ENCODE data around the gene SLC45A1.

Gene SLC45A1

GRCh38 chr1:8323706-8324105 lies 5.8 kb downstream of the SLC45A1 start:
- no peak for TF ChIP-seq CTCF (conservative IDR thresholded peaks at IDR 0.05)
- TF ChIP-seq ZFX (IDR thresholded peaks at IDR 0.05) = no peak
- no peak overlapping the region for H3K27ac ChIP-seq

- H3K27ac ChIP-seq = no peak overlapping the region
- TF ChIP-seq CTCF (conservative IDR thresholded peaks at IDR 0.05) (no peak), ZFX (IDR thresholded peaks at IDR 0.05) (no peak)
These were observed 6.4 kb downstream of the SLC45A1 start for GRCh38 chr1:8324176-8324810.

- TF ChIP-seq CTCF (conservative IDR thresholded peaks at IDR 0.05) (no peak), ZFX (IDR thresholded peaks at IDR 0.05) (no peak)
- H3K27ac ChIP-seq = no peak overlapping the region
These were observed 7.9 kb downstream of the SLC45A1 start for GRCh38 chr1:8325771-8326170.

GRCh38 chr1:8326265-8326664 lies 8.4 kb downstream of the SLC45A1 start:
- no peak for TF ChIP-seq ZFX (IDR thresholded peaks at IDR 0.05)
- TF ChIP-seq CTCF (conservative IDR thresholded peaks at IDR 0.05) = no peak

DNA sequence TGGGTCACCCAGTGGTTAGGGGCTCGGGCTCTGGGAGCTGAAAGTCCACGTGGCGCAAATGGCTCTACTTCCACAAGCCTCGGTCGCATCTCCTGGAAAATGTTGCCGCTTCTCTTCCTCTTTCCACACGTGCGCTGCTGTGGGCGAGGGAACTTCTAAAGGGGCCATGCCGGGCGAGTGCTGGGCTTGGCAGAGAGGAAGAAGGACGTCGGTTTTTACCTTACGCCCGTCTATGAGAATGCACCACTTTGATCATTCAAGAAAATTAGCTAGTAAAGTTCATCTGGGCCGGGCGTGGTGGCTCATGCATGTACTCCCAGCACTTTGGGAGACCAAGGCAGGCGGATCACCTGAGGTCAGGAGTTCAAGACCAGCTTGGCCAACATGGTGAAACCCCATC lies 10.4 kb downstream of the SLC45A1 start:
- TF ChIP-seq CTCF (conservative IDR thresholded peaks at IDR 0.05) = no peak
- no peak for TF ChIP-seq ZFX (IDR thresholded peaks at IDR 0.05)
- no peak overlapping the region for H3K27ac ChIP-seq

More at GRCh38 chr1:8326265-8326664, 8.4 kb downstream of the SLC45A1 start:
- no peak overlapping the region for H3K27ac ChIP-seq

DNA sequence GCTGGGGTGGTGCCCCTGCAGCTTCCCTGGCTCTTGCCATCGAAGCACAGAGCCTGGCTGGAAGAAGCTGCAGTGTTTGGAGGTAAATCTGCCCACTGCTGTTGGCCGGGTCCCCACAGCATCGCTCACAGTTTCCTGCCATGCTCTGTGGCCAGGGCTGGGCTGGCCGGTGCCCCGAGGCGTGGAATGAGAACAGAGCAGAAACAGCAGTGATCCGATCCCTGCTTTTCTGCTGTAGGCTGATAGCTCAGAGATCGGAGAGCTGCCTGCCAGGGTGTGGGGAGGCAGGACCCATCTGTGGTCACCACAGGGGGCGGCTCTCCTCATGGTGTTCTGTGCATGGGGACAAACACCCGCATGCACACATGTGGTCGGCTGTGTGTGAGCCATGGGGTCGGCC lies 11.5 kb downstream of the SLC45A1 start:
- H3K27ac ChIP-seq = no peak overlapping the region
- TF ChIP-seq ZFX (IDR thresholded peaks at IDR 0.05) = no peak
- no peak for TF ChIP-seq CTCF (conservative IDR thresholded peaks at IDR 0.05)

DNA sequence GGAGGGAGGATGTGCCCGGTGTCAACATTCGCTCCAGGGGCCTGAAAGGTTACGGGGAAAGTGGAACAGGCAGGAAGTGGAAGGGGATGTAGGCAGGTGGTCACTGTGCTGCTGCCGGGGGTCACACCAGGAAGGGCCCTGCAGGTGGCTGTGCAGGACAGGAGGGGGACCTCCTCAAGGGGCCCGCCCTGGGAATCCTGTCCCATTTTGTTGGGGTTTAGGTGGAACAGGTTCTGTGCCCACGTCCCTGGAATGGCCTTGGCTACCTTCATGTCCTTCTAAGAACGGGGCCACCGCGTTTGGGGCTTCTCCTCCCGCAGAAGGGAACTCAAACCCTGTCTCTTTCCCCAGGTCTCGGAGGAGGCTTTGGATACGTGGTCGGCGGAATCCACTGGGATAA lies 11.9 kb downstream of the SLC45A1 start:
- TF ChIP-seq ZFX (IDR thresholded peaks at IDR 0.05) (no peak), CTCF (conservative IDR thresholded peaks at IDR 0.05) (no peak)
- H3K27ac ChIP-seq = no peak overlapping the region
